Stimulated activated CD4-positive, alpha-beta T cell treated with anti-CD3 and anti-CD28 coated beads, Interleukin-12 subunit alpha, Interleukin-12 subunit beta, amount 100 ng/mL, for 48 hours (primary cell): Measurements from ENCODE around the gene SAXO1.
"Not testable (repeated sequence)": the region's sequence is repeated elsewhere in the genome, so short reads cannot be mapped to it uniquely, and the experiment has no call there.

Source experiments
- DNase-seq, 3 donors: peaks; one replicate each; pipeline ENCODE4 v3.0.0-alpha.2; 2020; ENCODE audit warnings: low read depth in 2 of 3, low spot score in 1 of 3

SAXO1 gene

GRCh38 chr9:18999173-18999785 is 33.7 kb downstream of the SAXO1 start:
- DNase-seq: no peak

GRCh38 chr9:18997151-18997550 is 35.9 kb downstream of the SAXO1 start:
- DNase-seq: no peak

- DNase-seq: no peak
These were observed 36.8 kb downstream of the SAXO1 start for GRCh38 chr9:18996211-18996610.

GRCh38 chr9:18994263-18994916 is 38.6 kb downstream of the SAXO1 start:
- no peak for DNase-seq

- not testable (repeated sequence) for DNase-seq
These were observed 41.8 kb downstream of the SAXO1 start for GRCh38 chr9:18991197-18991596.

GRCh38 chr9:18990494-18990893 is 42.5 kb downstream of the SAXO1 start:
- DNase-seq: no peak

GRCh38 chr9:18989865-18990264 is 43.1 kb downstream of the SAXO1 start:
- DNase-seq: no peak

- DNase-seq: no peak
These were observed 43.9 kb downstream of the SAXO1 start for GRCh38 chr9:18989097-18989496.

GRCh38 chr9:18988003-18988402 is 45.0 kb downstream of the SAXO1 start:
- no peak for DNase-seq

GRCh38 chr9:18985996-18986395 is 47.0 kb downstream of the SAXO1 start:
- no peak for DNase-seq

GRCh38 chr9:18985464-18985951 is 47.5 kb downstream of the SAXO1 start:
- DNase-seq: no peak

- no peak for DNase-seq
These were observed 50.8 kb downstream of the SAXO1 start for GRCh38 chr9:18982262-18982620.

GRCh38 chr9:18981476-18982261 is 51.3 kb downstream of the SAXO1 start:
- DNase-seq: no peak

GRCh38 chr9:18980189-18980588 is 52.8 kb downstream of the SAXO1 start:
- DNase-seq: no peak

- no peak for DNase-seq
These were observed 53.6 kb downstream of the SAXO1 start for GRCh38 chr9:18979367-18979766.

GRCh38 chr9:18978188-18978587 is 54.8 kb downstream of the SAXO1 start:
- DNase-seq: no peak

- no peak for DNase-seq
These were observed 56.1 kb downstream of the SAXO1 start for GRCh38 chr9:18976709-18977531.

- no peak for DNase-seq
These were observed 56.7 kb downstream of the SAXO1 start for GRCh38 chr9:18976221-18976708.

- DNase-seq: no peak
These were observed 59.7 kb downstream of the SAXO1 start for GRCh38 chr9:18973348-18973747.

- no peak for DNase-seq
These were observed 60.3 kb downstream of the SAXO1 start for GRCh38 chr9:18972675-18973074.

- DNase-seq: no peak
These were observed 61.1 kb downstream of the SAXO1 start for GRCh38 chr9:18971909-18972308.
